H1 (cell line): Measurements from ENCODE around the gene MTFR2. TPM values are rescaled to one million over a fixed set of nuclear protein-coding genes. Genes with fewer than 3 reads are reported as not detected.

Experiments used
- CTCF ChIA-PET: fragments of 300-600 bp; sonication (Branson Sonifier 250); formaldehyde crosslinking; loops from one replicate; lab custom pipeline; 2021; ENCODE audit not compliant: partially characterized antibody; lab: Charles Lee
- POLR2A ChIA-PET: fragments of 300-600 bp; sonication (Branson Sonifier 250); formaldehyde crosslinking; loops from one replicate; lab custom pipeline; 2021; ENCODE audit warnings: inconsistent platforms; ENCODE audit not compliant: partially characterized antibody; lab: Charles Lee
- DNase-seq, 2 experiments: peaks; one replicate each; pipeline versions ENCODE4 v3.0.0 to v3.0.0-alpha.2; 2010 to 2022; ENCODE audit warnings: low spot score in 2 of 2, low read depth in 1 of 2, mixed read lengths in 1 of 2
- FAIRE-seq: peaks from 2 replicates; lab custom pipeline; 2011; peaks lifted over from hg19 to GRCh38; lab: Jason Lieb, UNC
- H2AFZ ChIP-seq: 2 replicates; pipeline ENCODE4 v1.8.1; 2012; ENCODE audit warnings: low read length, inconsistent platforms
- H2AK5ac ChIP-seq: 2 replicates; pipeline ENCODE4 v1.6.1; 2013; ENCODE audit warnings: low read depth, low read length
- H2BK120ac ChIP-seq: replicated peaks from 2 replicates; pipeline ENCODE3; 2013; ENCODE audit warnings: low read depth, low read length, inconsistent platforms
- H2BK12ac ChIP-seq: 2 replicates; pipeline ENCODE4 v1.6.1; 2013; ENCODE audit warnings: low read depth, low read length
- H2BK15ac ChIP-seq: 2 replicates; pipeline ENCODE4 v1.6.1; 2013; ENCODE audit warnings: low read length
- H2BK20ac ChIP-seq: 2 replicates; pipeline ENCODE4 v1.6.1; 2013; ENCODE audit warnings: low read length
- H2BK5ac ChIP-seq: 2 replicates; pipeline ENCODE4 v1.6.1; 2013; ENCODE audit warnings: low read depth, low read length
- H3K14ac ChIP-seq: 2 replicates; pipeline ENCODE4 v1.6.1; 2013; ENCODE audit warnings: inconsistent platforms; ENCODE audit not compliant: insufficient read length
- H3K18ac ChIP-seq: 2 replicates; pipeline ENCODE4 v1.6.1; 2013; ENCODE audit warnings: low read length; ENCODE audit errors: extremely low read depth
- H3K23ac ChIP-seq: 2 replicates; pipeline ENCODE4 v1.6.1; 2013; ENCODE audit warnings: inconsistent platforms; ENCODE audit not compliant: insufficient read length
- H3K23me2 ChIP-seq: 2 replicates; pipeline ENCODE4 v1.6.1; 2013; ENCODE audit warnings: low read depth, low read length
- H3K27ac ChIP-seq: 2 replicates; pipeline ENCODE4 v1.6.1; 2011; ENCODE audit warnings: low read depth, low read length, inconsistent platforms
- H3K27me3 ChIP-seq, 4 experiments: replicated peaks in 1 of 4; 1 replicate in 1 of 4; 2 replicates in 3 of 4; pipeline versions ENCODE4 v1.6.1 to v1.8.1; 2011 to 2013; ENCODE audit warnings: low read length in 3 of 4, mild to moderate bottlenecking in 3 of 4, inconsistent platforms in 2 of 4, mixed read lengths in 2 of 4, moderate library complexity in 1 of 4; ENCODE audit not compliant: control insufficient read depth in 3 of 4, insufficient read depth in 3 of 4; ENCODE audit errors: extremely low read depth in 1 of 4
- H3K36me3 ChIP-seq, 4 experiments: 2 replicates each; pipeline versions ENCODE4 v1.6.1 to v1.8.1; 2011 to 2013; ENCODE audit warnings: mild to moderate bottlenecking in 4 of 4, low read length in 3 of 4, moderate library complexity in 2 of 4, control low read depth in 1 of 4, inconsistent platforms in 1 of 4; ENCODE audit not compliant: insufficient read depth in 4 of 4, control insufficient read depth in 2 of 4
- H3K4ac ChIP-seq: replicated peaks from 2 replicates; pipeline ENCODE3; 2013; ENCODE audit warnings: low read length, low read depth, mixed read lengths, inconsistent platforms; ENCODE audit not compliant: insufficient read length
- H3K4me1 ChIP-seq, 4 experiments: replicated peaks in 1 of 4; 1 replicate in 1 of 4; 2 replicates in 3 of 4; pipeline versions ENCODE4 v1.6.1 to v1.8.1; 2011 to 2013; ENCODE audit warnings: low read length in 3 of 4, inconsistent platforms in 2 of 4, mixed read lengths in 1 of 4; ENCODE audit not compliant: insufficient read depth in 4 of 4, control insufficient read depth in 3 of 4
- H3K4me2 ChIP-seq, 2 experiments: 2 replicates each; pipeline versions ENCODE4 v1.6.1 to v1.8.1; 2011 to 2013; ENCODE audit warnings: low read depth in 2 of 2, low read length in 2 of 2, control low read depth in 1 of 2, inconsistent platforms in 1 of 2, mild to moderate bottlenecking in 1 of 2; ENCODE audit not compliant: insufficient read depth in 1 of 2
- H3K4me3 ChIP-seq, 4 experiments: fragments of 200-600, 300-600 bp in 1 of 4; sonication (generic), shearing (Covaris generic), sonication (Bioruptor Twin) in 1 of 4; 2 replicates each; pipeline versions ENCODE4 v1.5.1 to v1.8.1; 2011 to 2016; ENCODE audit warnings: low read length in 4 of 4, low read depth in 3 of 4, control low read depth in 2 of 4, inconsistent platforms in 2 of 4, mild to moderate bottlenecking in 2 of 4, mixed read lengths in 1 of 4, moderate library complexity in 1 of 4; ENCODE audit not compliant: insufficient read depth in 2 of 4; ENCODE audit errors: extremely low read depth in 1 of 4
- H3K56ac ChIP-seq: replicated peaks from 2 replicates; pipeline ENCODE3; 2013; ENCODE audit warnings: low read depth, mild to moderate bottlenecking, mixed read lengths, low read length, inconsistent platforms; ENCODE audit not compliant: insufficient read length
- H3K79me1 ChIP-seq: 2 replicates; pipeline ENCODE4 v1.6.1; 2013; ENCODE audit warnings: low read depth, low read length, control low read depth
- H3K79me2 ChIP-seq, 2 experiments: 2 replicates each; pipeline versions ENCODE4 v1.6.1 to v1.8.1; 2012 to 2013; ENCODE audit warnings: low read length in 2 of 2, mild to moderate bottlenecking in 2 of 2, inconsistent platforms in 1 of 2; ENCODE audit not compliant: insufficient read depth in 2 of 2, control insufficient read depth in 1 of 2
- H3K9ac ChIP-seq, 4 experiments: replicated peaks in 1 of 4; 1 replicate in 1 of 4; 2 replicates in 3 of 4; pipeline versions ENCODE4 v1.6.1 to v1.8.1; 2011 to 2013; ENCODE audit warnings: low read depth in 3 of 4, low read length in 3 of 4, control low read depth in 2 of 4, mild to moderate bottlenecking in 2 of 4, moderate library complexity in 2 of 4, inconsistent platforms in 1 of 4; ENCODE audit errors: extremely low read depth in 1 of 4
- H3K9me3 ChIP-seq, 2 experiments: 2 replicates each; pipeline versions ENCODE4 v1.6.1 to v1.8.1; 2012 to 2013; ENCODE audit warnings: mild to moderate bottlenecking in 2 of 2, moderate library complexity in 2 of 2, control low read depth in 1 of 2, inconsistent platforms in 1 of 2, low read depth in 1 of 2, low read length in 1 of 2, mixed read lengths in 1 of 2; ENCODE audit not compliant: insufficient read depth in 2 of 2
- H4K20me1 ChIP-seq, 2 experiments: replicated peaks in 1 of 2; 2 replicates each; pipeline versions ENCODE3 to v1.8.1; 2011 to 2013; ENCODE audit warnings: inconsistent platforms in 2 of 2, low read length in 2 of 2, mild to moderate bottlenecking in 1 of 2; ENCODE audit not compliant: insufficient read depth in 2 of 2, control insufficient read depth in 1 of 2
- H4K5ac ChIP-seq: 2 replicates; pipeline ENCODE4 v1.6.1; 2013; ENCODE audit warnings: low read length, low read depth, mixed read lengths, inconsistent platforms; ENCODE audit not compliant: insufficient read length
- H4K8ac ChIP-seq: 2 replicates; pipeline ENCODE4 v1.8.0; 2013; ENCODE audit warnings: mild to moderate bottlenecking, moderate library complexity, low read length, inconsistent platforms; ENCODE audit not compliant: insufficient read depth; ENCODE audit errors: extremely low read depth
- H4K91ac ChIP-seq: replicated peaks from 2 replicates; pipeline ENCODE3; 2013; ENCODE audit warnings: low read length, mixed read lengths, inconsistent platforms; ENCODE audit not compliant: insufficient read length
- WGBS, 2 experiments: shearing (Covaris generic) in 1 of 2; methylation state at CpG; one replicate each; pipeline versions ENCODE4 v1.1.6 to v1.1.7; 2013 to 2015; ENCODE audit warnings: low lambda C conversion rate in 2 of 2, mixed read lengths in 2 of 2, inconsistent platforms in 1 of 2, low coverage in 1 of 2, missing lambda C conversion rate in 1 of 2; ENCODE audit not compliant: insufficient replicate concordance in 2 of 2, insufficient coverage in 1 of 2, insufficient read length in 1 of 2; ENCODE audit errors: extremely low coverage in 1 of 2, missing lambda C conversion rate in 1 of 2; 5-methylcytosine and 5-hydroxymethylcytosine counted together
- polyA plus RNA-seq, 7 experiments: library from polyadenylated mRNA; depleted of rRNA in 3 of 7; stranded (reverse) in 5 of 7; unstranded in 2 of 7; fragments of >200 nt in 5 of 7; fragments of 200-250 nt in 2 of 7; gene quantifications; 1 replicate in 5 of 7; 2 replicates in 1 of 7; 4 replicates in 1 of 7; pipeline versions ENCODE4 v1.2.1 to v1.2.3, GENCODE V29; 2011 to 2013; ENCODE audit warnings: missing spikeins in 2 of 7, mixed read lengths in 2 of 7
- total RNA-seq: library from RNA; stranded (reverse); fragmentation: NEBNext Ultra II Directional; extraction: Animal tissue kit (Norgen Biotek cat#: 25700); gene quantifications from 2 replicates; pipeline ENCODE4 v1.2.1, GENCODE V29; 2021

MTFR2 gene
- total and polyA plus RNA-seq, 2 of the 8 experiments (the other 6 are each of a cell fraction or from before 2014, with no cell fraction given), result 8.5 to 10.7 TPM

DNA sequence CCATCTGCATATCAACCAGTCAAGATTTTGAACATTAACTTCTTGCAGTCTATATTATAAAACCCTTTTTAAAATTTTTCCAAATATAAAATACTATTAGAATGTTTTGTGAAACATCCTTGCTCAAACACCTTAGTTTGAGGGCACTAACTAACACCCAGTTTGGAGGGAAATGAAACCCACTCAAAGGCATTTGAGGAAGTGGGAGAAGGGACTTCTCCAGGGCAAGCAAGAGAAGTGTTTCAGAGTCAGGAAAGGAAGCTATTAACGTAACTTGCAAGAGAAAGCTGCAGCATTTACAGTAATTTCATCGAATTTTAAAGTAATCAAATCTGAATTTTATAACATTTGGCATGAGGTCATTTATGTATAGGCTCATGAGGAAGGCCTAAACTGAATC lies 21.3 kb downstream of the MTFR2 start:
- Histone ChIP-seq H2BK12ac (no peak overlapping the region), H2AK5ac (no peak overlapping the region), H3K79me2 (no peaks in the 10 kb centered on the region), H3K27me3 (no peaks in the 10 kb centered on the region), H3K14ac (no peak overlapping the region), H3K56ac (no peak overlapping the region), H4K91ac (no peak overlapping the region), H4K8ac (no peak overlapping the region), H2BK5ac (no peak overlapping the region), H3K23ac (no peak overlapping the region), H2BK20ac (no peak overlapping the region), H3K9me3 (no peaks in the 10 kb centered on the region), H4K20me1 (no peaks in the 10 kb centered on the region), H3K4me2 (no peak overlapping the region), H2AFZ (no peak overlapping the region), H3K4me1 (no peaks in the 10 kb centered on the region), H3K9ac (no peak overlapping the region), H3K23me2 (no peaks in the 10 kb centered on the region), H4K5ac (no peak overlapping the region), H3K4me3 (no peak overlapping the region), H3K36me3 (no peaks in the 10 kb centered on the region; a peak in 2 of 8 replicates), H2BK15ac (no peak overlapping the region), H3K27ac (no peak overlapping the region), H3K79me1 (no peaks in the 10 kb centered on the region), H2BK120ac (no peak overlapping the region), H3K4ac (no peak overlapping the region), H3K18ac (no peak overlapping the region)
- FAIRE-seq (no peak), DNase-seq (no peak)
- ChIA-PET POLR2A (no interaction called here), CTCF (interaction anchor here (1.0 to 3.8 kb wide), 2 partner anchors 10 to 12 kb away, joined by 5 to 32 read pairs; no protein-coding TSS in a partner anchor)
- 83% methylated on average over 2 of the region's 2 CpGs; no CpG with 5 or more reads in 1 of the 2 experiments for WGBS, 2 experiments
